ENCODE measurements around the gene HERPUD1. TPM values are rescaled to one million over a fixed set of nuclear protein-coding genes. Genes with fewer than 3 reads are reported as not detected.

The HERPUD1 gene
- polyA plus RNA-seq, 1 experiment: 306 TPM

- POLR2A ChIA-PET: interaction anchor here (0.6 kb wide), 1 partner anchor 67 kb away, joined by 8 read pairs; no protein-coding TSS in a partner anchor
- CTCF ChIA-PET: interaction anchor here (0.7 to 2.8 kb wide), 12 partner anchors 12 to 127 kb away, joined by 3 to 19 read pairs (median 4); partner anchors contain the start of gene CPNE2
These were observed 33.5 kb downstream of the HERPUD1 start for GRCh38 chr16:56965149-56966092.

GRCh38 chr16:56966093-56966475 is 34.1 kb downstream of the HERPUD1 start:
- H3K4me3 ChIP-seq (ENCODE audit: low read depth, low read length): no peak overlapping the region
- CTCF ChIA-PET: interaction anchor here (0.7 to 2.8 kb wide), 4 partner anchors 11 to 126 kb away, joined by 4 to 19 read pairs (median 8); partner anchors contain the start of gene CPNE2
- no peak for TF ChIP-seq CTCF (IDR thresholded peaks at IDR 0.05; ENCODE audit: insufficient read depth, low read depth, low read length)
- POLR2A ChIA-PET: no interaction called here
- DNase-seq (ENCODE audit: low read depth): no peak
- H3K27me3 ChIP-seq (ENCODE audit: control insufficient read depth, insufficient read depth, low read length): no peaks in the 10 kb centered on the region
- no peaks in the 10 kb centered on the region for H3K36me3 ChIP-seq (ENCODE audit: control insufficient read depth, insufficient read depth, low read length)

More at GRCh38 chr16:56965149-56966092, 33.5 kb downstream of the HERPUD1 start:
- Histone ChIP-seq H3K27me3 (ENCODE audit: control insufficient read depth, insufficient read depth, low read length) (no peaks in the 10 kb centered on the region), H3K36me3 (ENCODE audit: control insufficient read depth, insufficient read depth, low read length) (no peaks in the 10 kb centered on the region), H3K4me3 (ENCODE audit: low read depth, low read length) (no peak overlapping the region)
- no peak for DNase-seq (ENCODE audit: low read depth)
- no peak for TF ChIP-seq CTCF (IDR thresholded peaks at IDR 0.05; ENCODE audit: insufficient read depth, low read depth, low read length)

- ChIA-PET POLR2A (interaction anchor here (0.6 kb wide), 1 partner anchor 20 kb away, joined by 3 read pairs; no protein-coding TSS in a partner anchor), CTCF (interaction anchor here (0.6 to 1.5 kb wide), 3 partner anchors 16 to 21 kb away, joined by 3 to 4 read pairs (median 4); no protein-coding TSS in a partner anchor)
- no peak for DNase-seq (ENCODE audit: low read depth)
These were observed 35.8 kb downstream of the HERPUD1 start for GRCh38 chr16:56967733-56968132.

GRCh38 chr16:56969769-56970168 is 37.8 kb downstream of the HERPUD1 start:
- H3K27me3 ChIP-seq (ENCODE audit: control insufficient read depth, insufficient read depth, low read length): no peaks in the 10 kb centered on the region
- H3K4me3 ChIP-seq (ENCODE audit: low read depth, low read length): no peak overlapping the region
- CTCF ChIA-PET: interaction anchor here (0.6 to 1.3 kb wide), 4 partner anchors 9 to 76 kb away, joined by 3 to 6 read pairs (median 3); no protein-coding TSS in a partner anchor
- POLR2A ChIA-PET: no interaction called here
- no peak for DNase-seq (ENCODE audit: low read depth)
- no peak for TF ChIP-seq CTCF (IDR thresholded peaks at IDR 0.05; ENCODE audit: insufficient read depth, low read depth, low read length)
- H3K36me3 ChIP-seq (ENCODE audit: control insufficient read depth, insufficient read depth, low read length): no peaks in the 10 kb centered on the region

More at GRCh38 chr16:56967733-56968132, 35.8 kb downstream of the HERPUD1 start:
- Histone ChIP-seq H3K36me3 (ENCODE audit: control insufficient read depth, insufficient read depth, low read length) (no peaks in the 10 kb centered on the region), H3K4me3 (ENCODE audit: low read depth, low read length) (no peak overlapping the region), H3K27me3 (ENCODE audit: control insufficient read depth, insufficient read depth, low read length) (no peaks in the 10 kb centered on the region)
- no peak for TF ChIP-seq CTCF (IDR thresholded peaks at IDR 0.05; ENCODE audit: insufficient read depth, low read depth, low read length)
